NK-92 (cell line): ENCODE data around the gene IGSF9.

Experiments
- DNase-seq: peaks from one replicate; lab custom pipeline; 2025; ENCODE audit not compliant: unreplicated experiment; lab: John Stamatoyannopoulos, UW

IGSF9 gene

GRCh38 chr1:159934136-159935039, 11.0 kb downstream of the IGSF9 start:
- DNase-seq, result no peak

GRCh38 chr1:159933347-159933746, 12.1 kb downstream of the IGSF9 start:
- no peak for DNase-seq

- DNase-seq, result no peak
Measured at GRCh38 chr1:159932296-159933285, 12.8 kb downstream of the IGSF9 start.

- no peak for DNase-seq
Measured at GRCh38 chr1:159931795-159932173, 13.6 kb downstream of the IGSF9 start.

DNA sequence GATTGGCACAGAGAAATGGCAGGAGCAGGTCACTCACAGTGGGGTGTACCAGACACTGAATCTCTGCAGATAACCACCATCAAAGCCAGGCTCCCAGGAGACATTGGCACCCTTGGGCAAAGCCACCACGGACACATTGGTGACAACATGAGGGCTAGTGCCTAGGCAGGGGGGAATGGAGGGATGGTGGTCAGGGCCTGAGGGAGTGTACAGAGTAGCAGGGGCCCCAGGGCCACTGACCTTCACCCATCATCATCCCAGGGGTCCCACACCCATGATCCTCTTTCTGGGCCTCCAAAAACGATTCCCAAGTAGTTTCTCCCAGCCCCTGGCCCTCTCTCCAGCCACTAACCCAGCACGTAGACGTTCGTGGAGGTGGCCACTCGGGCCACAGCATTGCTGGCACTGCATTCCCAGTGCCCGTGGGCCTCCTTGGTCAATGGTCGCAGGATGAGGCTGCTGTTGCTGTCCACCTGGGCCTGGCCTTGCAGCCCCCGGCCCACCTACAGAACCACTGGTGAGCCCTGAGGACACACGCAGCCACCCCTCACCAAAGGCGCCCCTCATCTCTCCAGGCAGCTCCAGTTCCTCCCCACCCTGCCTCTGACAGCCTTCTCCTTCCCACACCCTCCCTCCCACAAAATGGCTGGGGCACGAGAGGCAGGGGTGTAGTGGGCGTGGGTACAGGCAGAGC, 14.2 kb downstream of the IGSF9 start:
- no peak for DNase-seq

- no peak for DNase-seq
Measured at GRCh38 chr1:159930634-159931033, 14.8 kb downstream of the IGSF9 start.

DNA sequence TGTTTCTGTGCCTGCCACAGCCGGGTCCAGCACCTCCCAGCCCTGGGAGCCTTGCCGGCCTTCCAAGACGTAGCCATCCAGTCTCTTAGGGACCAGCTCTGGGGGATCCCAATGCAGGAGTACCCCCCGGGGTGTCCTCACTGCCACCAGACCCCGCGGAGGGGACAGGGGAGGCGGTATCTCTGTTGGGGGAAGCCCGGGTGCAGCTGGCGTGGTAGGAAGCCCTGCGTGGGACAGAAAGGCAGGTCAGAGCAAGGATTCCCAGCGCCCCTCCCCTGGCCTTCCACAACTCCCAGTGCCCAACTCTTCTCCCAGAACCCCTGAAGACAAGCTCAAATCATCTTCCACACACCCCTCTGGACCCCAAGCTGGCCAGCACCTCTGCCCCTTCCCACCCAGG, 15.2 kb downstream of the IGSF9 start:
- DNase-seq, result no peak

DNA sequence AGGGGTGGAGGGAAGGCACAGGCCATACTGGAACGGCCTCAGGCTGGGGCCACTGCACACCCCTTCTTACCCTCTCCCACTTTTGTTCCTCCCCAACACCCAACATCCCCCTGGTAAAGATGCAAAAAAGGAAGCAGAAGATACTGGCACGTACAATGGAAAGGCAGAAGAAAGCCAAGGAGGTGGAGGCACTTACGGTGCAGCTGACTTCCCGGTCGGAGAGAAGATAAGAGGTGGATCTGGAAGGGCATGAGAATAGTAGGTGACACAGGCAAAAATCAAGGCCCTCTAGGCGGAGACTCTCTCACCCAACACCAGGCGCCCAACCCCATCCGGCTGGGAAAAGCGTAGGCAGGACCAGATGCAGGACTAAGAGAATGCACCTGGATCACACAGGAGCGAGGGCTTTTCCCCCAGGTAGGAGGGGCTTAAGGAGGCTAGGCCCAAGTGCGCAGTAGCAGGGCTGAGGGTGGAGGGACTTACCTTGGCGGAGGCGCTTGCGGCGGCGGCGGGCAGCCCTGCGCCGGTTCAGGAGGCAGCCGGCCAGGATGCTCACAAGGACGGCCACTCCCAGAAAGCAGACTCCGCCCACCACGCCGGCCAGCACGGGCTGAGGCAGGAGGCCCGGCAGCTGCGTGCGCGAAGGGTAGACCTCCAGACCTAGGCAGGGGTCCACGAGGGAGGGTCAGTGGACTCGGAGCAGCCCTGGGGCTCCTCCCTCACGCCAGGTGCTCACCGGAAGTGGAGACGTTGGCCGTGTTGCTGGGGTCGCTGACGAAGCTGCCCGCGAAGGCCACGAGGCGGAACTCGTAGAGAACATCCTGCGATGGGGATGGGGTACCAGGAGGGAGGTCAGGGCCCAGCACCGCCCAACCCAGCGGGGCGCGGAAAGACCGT, 16.0 kb downstream of the IGSF9 start:
- DNase-seq, result no peak

DNA sequence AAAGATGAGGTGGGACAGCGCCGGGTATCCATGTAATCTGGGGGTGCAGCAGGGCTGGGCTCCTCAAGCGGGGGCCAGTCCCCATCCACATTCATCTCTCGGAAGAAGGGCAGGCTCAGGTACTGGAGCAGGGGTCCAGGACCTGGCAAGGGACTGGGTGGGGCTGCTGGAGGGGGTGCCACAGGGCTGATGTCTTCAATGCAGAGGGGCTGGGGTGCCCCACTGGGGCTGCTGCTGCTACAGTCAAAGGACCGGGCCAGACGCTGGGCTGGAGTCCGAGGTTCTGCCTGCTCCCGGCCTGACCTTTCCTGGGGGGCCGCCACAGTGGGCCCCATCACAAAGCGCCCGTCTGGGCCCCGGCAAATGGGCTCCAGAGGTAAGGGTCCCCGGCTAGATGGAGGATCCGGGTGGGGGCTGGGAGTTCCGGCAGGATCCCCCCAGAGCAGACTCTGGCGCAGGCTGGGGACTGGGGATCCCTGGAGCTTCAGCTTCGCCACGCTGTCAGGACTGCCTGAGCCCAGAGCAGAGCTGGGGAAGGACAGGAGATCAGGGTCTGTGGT, 16.8 kb downstream of the IGSF9 start:
- DNase-seq, result no peak

DNA sequence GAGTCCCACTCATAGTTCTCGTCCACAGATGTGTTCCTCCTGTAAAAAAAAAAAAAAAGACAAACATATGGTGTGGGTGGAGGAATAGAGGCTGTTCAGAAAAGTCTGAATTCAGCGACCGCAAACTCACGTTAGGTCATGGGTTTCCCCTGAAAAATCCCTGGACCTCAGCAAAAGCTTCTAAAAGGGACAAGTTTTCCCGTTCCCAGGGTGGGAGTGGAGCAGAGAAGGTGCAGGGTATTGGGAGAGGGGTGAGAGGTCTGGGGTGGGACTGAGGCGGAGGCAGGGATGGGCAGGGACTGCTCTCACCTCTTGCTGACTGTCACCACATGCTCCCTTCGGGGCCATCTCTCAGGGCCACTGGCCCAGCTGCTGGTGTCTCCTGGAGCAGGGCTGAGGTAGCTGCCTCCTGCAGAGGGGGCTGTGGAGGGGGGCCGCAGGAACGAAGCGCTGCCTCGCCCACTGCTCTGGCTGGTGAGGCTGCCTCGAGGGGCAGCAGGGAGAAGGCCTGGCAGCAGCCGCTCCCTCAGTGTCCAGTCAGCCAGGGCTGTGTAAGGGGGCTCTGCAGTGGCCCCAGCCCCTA, 17.5 kb downstream of the IGSF9 start:
- no peak for DNase-seq

- DNase-seq, result no peak
Measured at GRCh38 chr1:159927211-159927848, 18.1 kb downstream of the IGSF9 start.

DNA sequence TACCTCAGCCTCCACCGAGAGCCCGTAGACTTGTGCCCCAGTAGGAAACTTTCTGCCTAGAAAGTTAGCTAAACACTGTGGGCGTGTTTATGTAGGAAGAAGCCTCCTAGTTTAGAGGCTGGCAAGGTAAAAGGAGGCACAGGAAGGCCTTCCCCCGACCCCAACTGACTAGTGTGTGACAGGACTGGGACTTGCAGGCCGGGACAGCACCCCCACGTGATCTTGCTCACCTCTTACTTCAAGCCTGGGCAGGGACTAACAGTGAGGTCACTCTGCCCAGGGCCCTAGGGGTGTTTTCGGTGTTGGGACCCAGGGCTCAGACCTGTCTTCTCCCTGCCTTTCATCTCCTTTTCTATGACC, 19.7 kb downstream of the IGSF9 start:
- no peak for DNase-seq

- peak; percentile 33 for DNase-seq
Measured at GRCh38 chr1:159924791-159925718, 20.4 kb downstream of the IGSF9 start, which contains the start of gene TAGLN2. Gene TAGLN2, minus strand, starts transcription at chr1:159925507. Its CDS starts 4,998 bp downstream, at chr1:159920509.

DNA sequence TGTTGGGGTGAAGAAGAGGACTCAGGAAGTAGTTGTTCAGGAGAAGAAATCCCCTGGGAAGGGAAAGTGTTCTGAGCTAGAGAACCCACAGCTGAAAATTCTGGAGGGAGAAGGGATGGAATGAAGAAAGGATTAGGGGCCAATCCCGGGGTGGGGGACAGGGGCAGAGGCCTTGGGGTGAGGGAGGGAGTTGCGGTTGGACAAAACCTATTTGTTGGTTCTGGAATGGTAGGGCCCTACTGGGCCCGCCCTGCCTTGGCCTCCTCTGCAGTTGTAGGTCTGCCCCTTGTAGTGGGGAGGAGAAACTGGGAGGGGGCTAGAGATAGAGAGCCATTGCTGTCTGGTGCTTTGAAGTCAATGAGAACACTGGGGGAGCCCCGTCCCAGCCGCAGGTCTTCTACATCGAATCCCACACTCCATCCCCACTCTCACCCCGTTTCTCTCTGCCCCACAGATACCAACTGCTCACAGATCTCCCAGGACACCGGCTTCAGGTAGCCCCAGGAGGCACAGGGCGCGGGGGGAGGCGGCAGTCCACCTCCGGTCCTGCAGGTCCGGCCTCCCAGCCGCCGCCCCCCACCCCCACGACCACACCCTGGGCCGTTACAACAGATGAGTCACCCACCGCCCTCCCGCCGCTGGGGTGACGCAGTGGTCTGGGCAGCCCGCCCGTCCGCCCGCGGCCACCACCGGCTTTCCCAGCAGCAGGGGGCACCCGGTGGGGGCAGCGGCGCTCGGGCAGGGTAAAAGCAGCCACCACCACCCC, 21.2 kb downstream of the IGSF9 start:
- no peak for DNase-seq

- peak; percentile 68 for DNase-seq
Measured at GRCh38 chr1:159923203-159924024, 22.0 kb downstream of the IGSF9 start.

DNA sequence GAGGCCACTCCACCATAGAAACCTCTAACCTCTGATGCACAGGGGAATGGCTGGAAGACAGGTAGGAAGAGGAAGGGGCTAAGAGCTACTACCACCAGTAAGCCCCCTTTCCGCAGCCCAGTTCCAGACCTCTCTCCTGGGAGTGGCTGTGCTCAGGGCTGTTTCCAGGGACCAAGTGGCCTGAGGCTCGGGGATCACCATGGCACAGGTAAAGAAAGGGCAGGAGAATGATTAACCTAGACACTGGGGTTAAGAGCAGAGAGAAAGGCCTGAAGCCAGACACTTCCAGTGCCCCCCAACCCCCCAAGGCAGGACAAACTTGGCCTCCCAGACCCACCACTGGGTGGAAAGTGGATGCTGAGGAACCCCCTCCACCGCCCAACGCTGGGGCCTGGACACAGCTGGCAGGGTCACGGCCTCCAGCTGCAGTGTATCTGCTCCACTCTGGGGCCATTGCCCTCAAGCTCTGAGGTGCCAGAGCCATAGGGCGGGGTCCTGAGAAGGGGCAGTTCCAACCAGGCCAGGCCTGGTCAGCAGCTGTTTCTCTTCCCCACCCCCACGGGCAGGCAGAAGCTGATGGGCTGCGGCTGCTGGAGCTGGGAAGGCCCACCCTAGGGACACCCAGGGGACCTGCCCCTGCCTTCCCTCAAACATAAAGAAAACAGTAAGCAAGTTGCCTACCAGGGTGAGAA, 22.8 kb downstream of the IGSF9 start:
- DNase-seq, result no peak
